ENCODE data around the gene BTBD2. TPM values are rescaled to one million over a fixed set of nuclear protein-coding genes. Genes with fewer than 3 reads are reported as not detected.
"Not testable (repeated sequence)": the region's sequence is repeated elsewhere in the genome, so short reads cannot be mapped to it uniquely, and the experiment has no call there.

BTBD2 gene
- total RNA-seq, 4 donors from 2014 or later: 57.8 to 114 (median 76.0) TPM

DNA sequence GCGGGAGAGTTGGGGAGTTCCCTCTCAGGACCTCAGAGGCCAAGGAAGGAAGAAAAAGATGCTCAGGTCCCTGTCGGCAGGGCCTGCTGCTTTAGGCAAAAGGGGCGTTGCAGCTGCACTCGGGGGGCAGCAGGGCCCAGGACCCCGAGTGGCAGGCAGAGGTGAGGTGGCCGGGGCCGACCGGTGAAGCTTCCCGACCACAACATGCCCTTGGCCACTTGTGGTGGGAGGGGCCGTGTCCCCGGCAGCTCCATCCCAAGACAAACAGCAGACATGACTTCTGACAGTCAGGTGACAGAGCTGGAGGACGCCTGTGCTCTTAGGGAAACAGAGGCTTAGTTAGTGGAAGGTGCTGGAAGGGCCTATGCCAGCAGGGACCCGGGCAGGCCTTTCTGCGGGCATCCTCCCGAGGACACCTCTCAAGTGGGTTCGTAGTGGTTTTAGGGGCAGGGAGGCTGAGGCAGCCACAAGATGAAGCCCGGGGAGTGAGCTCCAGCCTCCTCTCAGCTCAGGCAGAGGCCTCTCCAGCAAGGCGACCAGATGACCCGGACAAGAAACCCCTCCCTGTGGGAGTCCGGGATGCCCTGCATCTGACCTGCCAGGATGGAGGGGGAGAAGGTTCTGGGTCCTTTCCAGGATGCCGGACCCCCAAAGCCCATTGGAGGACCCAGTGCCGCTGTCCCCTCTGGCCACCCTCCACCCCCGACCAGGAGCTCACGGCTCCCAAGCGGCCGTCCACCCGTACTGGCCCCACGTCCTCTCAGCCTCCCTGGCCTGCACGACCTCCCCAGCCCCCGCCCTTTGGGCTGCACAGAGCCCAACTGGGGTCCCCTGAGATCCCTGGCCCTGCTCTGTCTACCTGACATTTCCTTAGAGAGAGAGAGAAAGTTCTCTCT is 24.2 kb downstream of the BTBD2 start:
- Histone ChIP-seq H3K4me1 (no peaks in the 10 kb centered on the region), H3K36me3 (peaks cover 0 to 85% (median 0%) of the 10 kb centered on the region in 3 donors), H3K4me3 (no peak overlapping the region), H3K27me3 (no peaks in the 10 kb centered on the region), H3K9me3 (no peaks in the 10 kb centered on the region), H3K27ac (no peak overlapping the region)
- peak in 1 of 3 donors; percentile 41 for DNase-seq
- TF ChIP-seq POLR2A (IDR thresholded peaks at IDR 0.05): no peak
- no peak for TF ChIP-seq CTCF (IDR thresholded peaks at IDR 0.05)

GRCh38 chr19:1990230-1991017 is 25.1 kb downstream of the BTBD2 start:
- H3K9me3 ChIP-seq: no peaks in the 10 kb centered on the region
- no peak overlapping the region for H3K4me3 ChIP-seq
- no peaks in the 10 kb centered on the region for H3K4me1 ChIP-seq
- TF ChIP-seq CTCF (IDR thresholded peaks at IDR 0.05) (no peak), POLR2A (IDR thresholded peaks at IDR 0.05) (no peak)
- peaks cover 0 to 88% (median 0%) of the 10 kb centered on the region in 3 donors for H3K36me3 ChIP-seq
- H3K27ac ChIP-seq: no peak overlapping the region
- no peaks in the 10 kb centered on the region for H3K27me3 ChIP-seq
- DNase-seq: peak in 1 of 3 donors; percentile 41

GRCh38 chr19:1989513-1990229 is 25.8 kb downstream of the BTBD2 start:
- no peaks in the 10 kb centered on the region for H3K9me3 ChIP-seq
- DNase-seq: peak in 1 of 3 donors; percentile 43
- no peaks in the 10 kb centered on the region for H3K27me3 ChIP-seq
- H3K4me3 ChIP-seq: no peak overlapping the region
- H3K4me1 ChIP-seq: no peaks in the 10 kb centered on the region
- TF ChIP-seq CTCF (IDR thresholded peaks at IDR 0.05): no peak
- no peak for TF ChIP-seq POLR2A (IDR thresholded peaks at IDR 0.05)
- H3K27ac ChIP-seq: no peak overlapping the region
- peaks cover 0 to 95% (median 0%) of the 10 kb centered on the region in 3 donors for H3K36me3 ChIP-seq

GRCh38 chr19:1988464-1988863 is 27.1 kb downstream of the BTBD2 start:
- H3K9me3 ChIP-seq, H3K4me1 ChIP-seq, DNase-seq, H3K27ac ChIP-seq, H3K27me3 ChIP-seq, H3K4me3 ChIP-seq: not testable (repeated sequence)
- H3K36me3 ChIP-seq: peaks cover 0 to 91% (median 0%) of the 10 kb centered on the region in 3 donors

GRCh38 chr19:1987197-1988187 is 28.0 kb downstream of the BTBD2 start:
- no peak for DNase-seq
- Histone ChIP-seq H3K27me3 (no peaks in the 10 kb centered on the region), H3K4me1 (no peaks in the 10 kb centered on the region), H3K36me3 (peaks cover 0 to 86% (median 0%) of the 10 kb centered on the region in 3 donors), H3K4me3 (no peak overlapping the region), H3K9me3 (no peaks in the 10 kb centered on the region), H3K27ac (no peak overlapping the region)
- no peak for TF ChIP-seq CTCF (IDR thresholded peaks at IDR 0.05)
- TF ChIP-seq POLR2A (IDR thresholded peaks at IDR 0.05): no peak

All from Peyer's patch (tissue), 4 donors.